Measurements from ENCODE around the gene PYDC2. TPM values are rescaled to one million over a fixed set of nuclear protein-coding genes. Genes with fewer than 3 reads are reported as not detected.

Gene PYDC2
- total RNA-seq, 4 donors from 2014 or later, result not detected

DNA sequence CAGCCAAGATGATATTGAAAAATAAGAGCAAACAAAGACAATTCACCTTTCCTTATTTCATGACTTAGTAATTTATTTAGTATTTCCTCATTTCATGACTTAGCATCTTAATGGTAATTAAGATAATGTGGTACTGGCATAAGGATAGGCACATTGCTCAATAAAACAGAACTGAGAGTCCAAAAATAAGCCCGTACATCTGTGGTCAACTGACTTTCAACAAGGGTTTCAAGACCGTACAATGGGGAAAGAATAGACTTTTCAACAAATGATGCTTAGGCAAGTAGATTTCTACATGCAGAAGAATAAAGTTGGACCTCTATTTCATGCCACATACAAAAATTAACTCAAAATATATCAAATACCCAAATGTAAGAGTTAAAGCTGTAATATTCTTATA, 603 bp upstream of the PYDC2 start:
- TF ChIP-seq, protein P1, sequence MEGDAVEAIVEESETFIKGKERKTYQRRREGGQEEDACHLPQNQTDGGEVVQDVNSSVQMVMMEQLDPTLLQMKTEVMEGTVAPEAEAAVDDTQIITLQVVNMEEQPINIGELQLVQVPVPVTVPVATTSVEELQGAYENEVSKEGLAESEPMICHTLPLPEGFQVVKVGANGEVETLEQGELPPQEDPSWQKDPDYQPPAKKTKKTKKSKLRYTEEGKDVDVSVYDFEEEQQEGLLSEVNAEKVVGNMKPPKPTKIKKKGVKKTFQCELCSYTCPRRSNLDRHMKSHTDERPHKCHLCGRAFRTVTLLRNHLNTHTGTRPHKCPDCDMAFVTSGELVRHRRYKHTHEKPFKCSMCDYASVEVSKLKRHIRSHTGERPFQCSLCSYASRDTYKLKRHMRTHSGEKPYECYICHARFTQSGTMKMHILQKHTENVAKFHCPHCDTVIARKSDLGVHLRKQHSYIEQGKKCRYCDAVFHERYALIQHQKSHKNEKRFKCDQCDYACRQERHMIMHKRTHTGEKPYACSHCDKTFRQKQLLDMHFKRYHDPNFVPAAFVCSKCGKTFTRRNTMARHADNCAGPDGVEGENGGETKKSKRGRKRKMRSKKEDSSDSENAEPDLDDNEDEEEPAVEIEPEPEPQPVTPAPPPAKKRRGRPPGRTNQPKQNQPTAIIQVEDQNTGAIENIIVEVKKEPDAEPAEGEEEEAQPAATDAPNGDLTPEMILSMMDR (IDR thresholded peaks at IDR 0.05; ENCODE audit: low read depth), result no peak

DNA sequence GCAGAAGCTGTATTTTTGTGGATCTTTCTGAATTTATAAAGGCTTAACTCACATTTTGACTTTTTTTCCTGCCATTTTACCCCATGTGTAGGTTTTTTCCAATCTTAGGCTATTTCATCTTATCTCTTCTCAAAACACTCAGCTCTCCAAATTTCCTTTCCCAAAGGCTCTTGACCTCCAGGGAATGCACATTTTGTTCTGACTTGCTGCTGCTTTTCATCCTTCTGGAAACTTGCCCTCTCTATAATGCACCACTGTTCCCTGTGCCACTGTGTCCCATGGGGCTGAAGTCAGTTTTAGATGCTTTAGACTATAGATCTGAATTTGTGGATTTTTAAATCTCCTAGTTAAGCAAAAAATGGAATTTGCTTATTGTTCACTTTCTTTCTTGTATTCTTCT, 9.1 kb downstream of the PYDC2 start:
- TF ChIP-seq, protein P1 (IDR thresholded peaks at IDR 0.05; ENCODE audit: low read depth), result no peak

DNA sequence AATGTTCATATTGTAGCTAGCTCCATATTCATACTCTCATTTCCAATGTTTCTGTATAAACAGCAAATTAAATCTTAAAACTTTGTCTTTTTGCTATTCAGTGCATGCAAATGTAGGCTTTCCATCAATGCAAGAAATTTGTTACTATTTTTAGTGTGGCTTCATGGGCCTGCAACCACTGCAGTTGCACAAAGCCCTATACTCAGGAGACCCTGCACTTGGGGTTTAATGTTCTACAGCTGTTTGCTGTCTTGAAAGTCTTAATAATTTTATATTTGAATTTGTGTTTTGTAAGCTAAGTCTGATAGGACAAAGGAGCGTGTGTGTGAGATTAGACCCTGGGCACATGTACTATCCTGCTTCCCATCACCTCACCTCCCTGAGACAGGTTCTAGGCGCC, 9.6 kb downstream of the PYDC2 start:
- TF ChIP-seq, protein P1 (IDR thresholded peaks at IDR 0.05; ENCODE audit: low read depth), result no peak

DNA sequence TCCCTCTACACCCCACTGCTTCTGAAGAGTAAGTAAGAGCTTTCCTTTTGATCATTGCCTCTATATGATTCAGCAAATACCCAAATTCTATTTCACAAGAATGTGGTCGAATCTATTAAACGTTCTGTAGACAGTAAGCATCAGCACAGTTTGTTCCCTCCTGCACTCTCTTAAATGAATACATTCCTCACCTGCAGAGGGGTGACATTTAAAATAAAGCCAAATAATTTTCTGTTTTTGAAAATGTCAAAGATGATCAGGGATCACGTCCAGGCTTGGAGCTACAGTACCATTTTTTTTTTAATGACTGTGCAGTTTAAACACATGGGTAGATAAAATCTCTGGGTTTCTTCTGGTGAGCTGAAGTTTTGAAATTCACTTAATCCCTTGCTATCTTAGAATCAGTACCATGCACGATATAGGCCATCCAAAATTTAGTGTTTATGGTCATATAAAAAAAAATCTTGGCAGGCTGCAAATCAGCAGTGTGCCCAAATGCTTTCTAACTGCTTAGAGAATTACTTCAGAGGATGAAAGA, 12.8 kb downstream of the PYDC2 start:
- TF ChIP-seq, protein P1 (IDR thresholded peaks at IDR 0.05; ENCODE audit: low read depth), result no peak

DNA sequence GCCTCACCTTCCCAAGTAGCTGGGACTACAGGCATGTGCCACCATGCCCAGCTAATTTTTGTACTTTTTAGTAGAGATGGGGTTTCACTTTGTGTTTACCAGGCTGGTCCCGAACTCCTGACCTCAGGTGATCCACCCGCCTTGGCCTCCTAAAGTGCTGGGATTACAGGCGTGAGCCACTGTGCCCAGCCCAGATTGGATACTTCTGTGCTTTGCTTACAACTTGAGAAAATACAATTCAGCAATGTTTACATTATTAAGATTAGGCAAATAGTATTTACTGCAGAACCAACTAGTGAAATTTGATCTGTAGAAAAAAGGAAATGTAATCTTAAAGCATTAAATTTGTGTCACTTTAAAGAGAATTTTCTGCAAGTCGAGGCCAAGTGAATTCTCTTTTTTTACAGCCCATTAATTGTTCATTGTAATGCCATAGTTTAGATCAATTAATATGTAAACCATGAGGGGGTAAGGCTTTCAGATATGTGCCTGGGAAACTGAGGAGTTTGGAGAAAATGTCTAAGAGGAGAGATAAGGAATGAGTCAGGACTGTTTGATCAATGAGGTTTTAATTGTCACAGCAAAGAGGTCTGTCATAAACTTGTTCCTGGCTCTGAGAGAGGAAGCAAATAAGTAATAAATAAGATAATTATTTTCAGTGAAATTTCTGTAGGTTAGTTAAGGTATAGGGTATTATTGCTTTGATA, 15.3 kb downstream of the PYDC2 start:
- TF ChIP-seq, protein P1 (IDR thresholded peaks at IDR 0.05; ENCODE audit: low read depth), result no peak

DNA sequence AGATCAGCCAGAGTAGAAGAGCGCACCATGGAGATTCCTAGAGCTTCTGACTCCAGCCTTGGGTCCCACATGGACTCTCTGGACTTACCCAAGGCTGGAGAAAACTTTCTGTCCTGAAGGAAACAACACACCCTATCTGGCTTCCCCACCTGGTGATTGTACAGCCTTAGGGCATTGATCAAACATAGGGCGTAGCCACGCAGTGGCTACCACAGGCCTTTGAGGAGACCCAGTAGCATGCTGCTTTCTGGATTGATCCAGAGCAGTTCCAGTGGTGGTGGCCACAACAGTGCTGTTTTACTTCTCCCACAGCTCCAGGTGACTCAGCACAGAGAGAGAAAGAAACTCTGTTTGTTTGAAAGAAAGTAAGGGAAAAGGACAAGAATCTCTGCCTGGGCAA, 23.5 kb downstream of the PYDC2 start:
- TF ChIP-seq, protein P1 (IDR thresholded peaks at IDR 0.05; ENCODE audit: low read depth), result no peak

DNA sequence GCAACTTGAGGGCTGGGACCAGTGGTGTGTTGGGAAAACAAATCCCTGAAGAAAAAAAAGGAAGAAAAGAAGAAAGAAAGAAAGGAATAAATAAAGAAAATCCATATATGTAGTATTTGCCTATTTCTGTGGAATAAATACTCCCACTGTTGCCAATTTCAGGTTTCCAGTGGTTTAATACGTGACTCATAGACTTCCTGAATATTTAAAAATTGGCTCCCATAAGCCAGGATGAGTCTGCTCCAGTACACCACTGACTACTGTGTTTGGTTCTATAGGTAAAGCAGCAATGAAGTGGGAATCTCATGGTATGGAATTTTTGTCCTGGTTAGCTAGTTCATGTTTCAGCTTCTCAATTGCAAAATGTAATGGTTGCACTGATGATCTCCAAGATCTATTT, 31.6 kb downstream of the PYDC2 start:
- TF ChIP-seq, protein P1 (IDR thresholded peaks at IDR 0.05; ENCODE audit: low read depth), result no peak
